Esophagus squamous epithelium (tissue), 5 donors: ENCODE data around the gene FAM234A. TPM values are rescaled to one million over a fixed set of nuclear protein-coding genes. Genes with fewer than 3 reads are reported as not detected.

Experiments
- DNase-seq: peaks from one replicate; lab custom pipeline; 2025; lab: John Stamatoyannopoulos, UW
- H3K27ac ChIP-seq, 4 donors: fragments of 200-600 bp; sonication (generic); one replicate each; pipeline ENCODE4 v1.5.1; 2016 to 2019; ENCODE audit warnings: mild to moderate bottlenecking in 1 of 4
- H3K27me3 ChIP-seq, 4 donors: fragments of 200-600 bp; sonication (generic); 1 replicate in 3 of 4; 2 replicates in 1 of 4; pipeline versions ENCODE4 v1.5.1 to v1.6.0; 2017 to 2021; ENCODE audit warnings: antibody characterized with exemption in 1 of 4
- H3K36me3 ChIP-seq, 3 donors: fragments of 200-600 bp; sonication (generic); one replicate each; pipeline ENCODE4 v1.5.1; 2016 to 2019
- H3K4me1 ChIP-seq, 3 donors: fragments of 200-600 bp; sonication (generic); one replicate each; pipeline ENCODE4 v1.5.1; 2017 to 2019
- H3K4me3 ChIP-seq, 4 donors: fragments of 200-600 bp; sonication (generic); 1 replicate in 3 of 4; 2 replicates in 1 of 4; pipeline ENCODE4 v1.5.1; 2016 to 2019; ENCODE audit warnings: mild to moderate bottlenecking in 2 of 4, moderate library complexity in 1 of 4
- H3K9me3 ChIP-seq, 3 donors: fragments of 200-600 bp; sonication (generic); one replicate each; pipeline ENCODE4 v1.5.1; 2016 to 2019
- POLR2A ChIP-seq, 4 donors: fragments of 450-650 bp; IDR thresholded peaks; one replicate each; pipeline ENCODE4 v1.6.1; 2017; ENCODE audit warnings: antibody characterized with exemption in 4 of 4, mild to moderate bottlenecking in 4 of 4, moderate library complexity in 3 of 4
- WGBS, 2 donors: methylation state at CpG; one replicate each; pipeline ENCODE4 v1.1.5; 2018; 5-methylcytosine and 5-hydroxymethylcytosine counted together
- intact Hi-C: fragments of 100-400 bp; cut with DNase I; formaldehyde crosslinking; loops from one replicate; pipeline ENCODE4 v1.15.0; 2022
- total RNA-seq, 4 donors: library from RNA; depleted of rRNA; stranded (reverse); fragments of >200 nt; gene quantifications; one replicate each; pipeline ENCODE4 v1.1.0, GENCODE V29; 2016
- TF ChIP-seq, protein P1 (sequence below), 6 experiments: fragments of 450-650 bp in 4 of 6; fragments of 200-600 bp in 2 of 6; sonication (generic) in 2 of 6; IDR thresholded peaks; one replicate each; pipeline ENCODE4 v1.5.1; 2016 to 2019; ENCODE audit warnings: antibody characterized with exemption in 6 of 6, mild to moderate bottlenecking in 4 of 6, moderate library complexity in 4 of 6
- donor health status: DM: yes; HTN: yes; CAD: no.

The FAM234A gene
- total RNA-seq, 4 donors from 2014 or later, result 16.5 to 147 (median 60.0) TPM

DNA sequence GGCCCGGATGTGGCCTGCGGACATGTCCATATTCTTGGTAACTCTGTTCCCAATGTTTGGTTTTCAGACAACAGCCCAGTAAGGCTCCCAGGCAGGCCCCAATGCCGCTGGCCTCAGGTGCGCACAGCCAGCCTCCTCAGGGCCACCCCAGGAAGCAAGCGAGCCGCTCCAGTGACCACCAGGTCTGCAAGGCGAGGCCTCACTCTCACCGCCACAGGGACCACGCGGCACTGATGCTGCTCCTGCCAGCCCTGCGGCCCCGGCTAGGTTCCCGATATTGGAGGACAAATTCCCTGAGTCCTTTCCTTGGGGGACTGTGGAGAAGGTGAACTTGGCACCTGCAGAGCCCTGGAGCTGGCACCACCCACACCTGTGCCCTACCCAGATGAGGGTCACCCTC, 67.3 kb downstream of the FAM234A start:
- intact Hi-C loops, result no loop called here
- Histone ChIP-seq H3K27ac (no peak overlapping the region), H3K36me3 (peaks cover 10 to 90% (median 11%) of the 10 kb centered on the region in 3 donors), H3K4me3 (no peak overlapping the region), H3K4me1 (peaks cover 0 to 12% (median 0%) of the 10 kb centered on the region in 3 donors), H3K27me3 (no peaks in the 10 kb centered on the region), H3K9me3 (no peaks in the 10 kb centered on the region)
- WGBS, 2 donors, result 94 to 100% methylated on average over 1 to 2 of the region's 13 CpGs
- no peak for TF ChIP-seq POLR2A (IDR thresholded peaks at IDR 0.05)
- TF ChIP-seq, protein P1, sequence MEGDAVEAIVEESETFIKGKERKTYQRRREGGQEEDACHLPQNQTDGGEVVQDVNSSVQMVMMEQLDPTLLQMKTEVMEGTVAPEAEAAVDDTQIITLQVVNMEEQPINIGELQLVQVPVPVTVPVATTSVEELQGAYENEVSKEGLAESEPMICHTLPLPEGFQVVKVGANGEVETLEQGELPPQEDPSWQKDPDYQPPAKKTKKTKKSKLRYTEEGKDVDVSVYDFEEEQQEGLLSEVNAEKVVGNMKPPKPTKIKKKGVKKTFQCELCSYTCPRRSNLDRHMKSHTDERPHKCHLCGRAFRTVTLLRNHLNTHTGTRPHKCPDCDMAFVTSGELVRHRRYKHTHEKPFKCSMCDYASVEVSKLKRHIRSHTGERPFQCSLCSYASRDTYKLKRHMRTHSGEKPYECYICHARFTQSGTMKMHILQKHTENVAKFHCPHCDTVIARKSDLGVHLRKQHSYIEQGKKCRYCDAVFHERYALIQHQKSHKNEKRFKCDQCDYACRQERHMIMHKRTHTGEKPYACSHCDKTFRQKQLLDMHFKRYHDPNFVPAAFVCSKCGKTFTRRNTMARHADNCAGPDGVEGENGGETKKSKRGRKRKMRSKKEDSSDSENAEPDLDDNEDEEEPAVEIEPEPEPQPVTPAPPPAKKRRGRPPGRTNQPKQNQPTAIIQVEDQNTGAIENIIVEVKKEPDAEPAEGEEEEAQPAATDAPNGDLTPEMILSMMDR (IDR thresholded peaks at IDR 0.05), result no peak
- no peak for DNase-seq

DNA sequence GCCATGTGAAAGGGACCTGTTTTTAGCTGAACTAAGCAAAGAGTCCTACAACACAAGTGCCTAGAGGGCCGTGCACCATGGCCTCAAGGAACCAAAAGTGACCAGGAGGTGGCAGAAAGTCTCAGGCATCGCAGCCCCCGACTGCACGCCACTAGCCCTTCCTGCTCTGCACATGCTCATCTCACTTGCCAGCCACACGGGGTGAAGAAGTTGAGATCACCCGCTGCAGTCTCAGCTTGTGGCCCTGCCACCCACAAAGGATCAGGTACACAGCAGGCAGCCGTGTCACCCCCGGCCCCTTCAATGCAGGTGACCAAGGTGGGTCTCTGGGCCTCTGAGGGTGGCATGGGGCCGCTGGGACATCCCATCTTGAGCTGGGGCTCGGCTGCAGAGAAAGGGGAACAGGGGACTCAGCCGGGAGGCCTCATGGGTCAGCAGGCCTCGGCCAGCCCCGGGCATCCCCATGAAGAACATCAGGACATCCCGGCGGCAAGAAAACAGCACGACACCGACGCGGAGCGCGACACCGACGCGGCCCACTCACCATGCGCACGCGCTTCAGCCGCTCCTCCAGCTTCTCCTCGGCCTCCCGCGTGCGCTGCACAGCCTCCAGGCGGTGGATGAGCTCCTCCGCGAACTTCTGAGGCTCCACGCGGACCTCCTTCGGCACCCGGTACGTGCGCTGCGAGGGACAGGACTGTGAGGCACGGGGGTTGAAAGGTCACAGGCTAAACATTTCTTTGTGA, 69.3 kb downstream of the FAM234A start:
- WGBS, 2 donors, result 93 to 94% methylated on average over 18 to 33 of the region's 43 CpGs
- peaks cover 0 to 12% (median 0%) of the 10 kb centered on the region in 3 donors for H3K4me1 ChIP-seq
- H3K36me3 ChIP-seq, result peaks cover 0 to 90% (median 11%) of the 10 kb centered on the region in 3 donors

DNA sequence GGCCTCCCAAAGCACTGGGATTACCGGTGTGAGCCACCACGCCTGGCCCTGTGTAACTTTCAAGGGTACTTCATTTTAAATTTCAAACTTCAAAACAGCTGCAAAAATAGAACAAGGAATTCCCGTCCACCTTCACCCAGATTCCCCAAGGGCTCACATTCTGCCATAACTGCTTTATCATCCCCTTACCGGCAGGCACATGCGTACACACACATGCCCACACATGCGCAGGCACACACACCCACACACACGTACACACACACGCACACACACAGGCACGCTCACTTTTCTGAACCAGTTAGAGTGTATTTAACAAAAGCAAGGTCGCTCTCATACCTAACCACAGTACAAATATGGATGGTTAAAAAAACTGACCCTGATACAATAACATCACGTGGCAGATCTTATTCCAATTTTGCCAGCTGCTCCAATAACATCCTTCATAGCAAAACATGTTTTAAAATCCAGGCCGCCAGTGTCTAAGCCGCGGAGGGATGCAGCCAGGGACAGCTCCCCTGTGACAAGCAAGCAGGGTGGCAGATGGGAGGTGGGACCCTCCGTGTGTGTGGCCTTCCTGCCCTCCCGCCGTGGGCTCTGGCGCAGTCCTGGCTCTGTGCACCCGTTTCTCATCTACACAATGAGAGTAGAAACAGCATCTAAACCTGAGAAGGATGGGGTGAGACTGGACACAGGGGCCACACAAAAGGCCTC, 71.5 kb downstream of the FAM234A start:
- Histone ChIP-seq H3K27ac (peak overlapping the region in 1 of 4 donors; percentile 21), H3K9me3 (no peaks in the 10 kb centered on the region), H3K27me3 (no peaks in the 10 kb centered on the region), H3K4me3 (no peak overlapping the region), H3K36me3 (peaks cover 4 to 91% (median 16%) of the 10 kb centered on the region in 3 donors), H3K4me1 (peaks cover 0 to 12% (median 0%) of the 10 kb centered on the region in 3 donors)
- TF ChIP-seq, protein P1 (IDR thresholded peaks at IDR 0.05), result no peak
- TF ChIP-seq POLR2A (IDR thresholded peaks at IDR 0.05), result no peak
- DNase-seq, result no peak
- intact Hi-C loops, result no loop called here
- 31 to 48% methylated on average over 13 to 16 of the region's 19 CpGs for WGBS, 2 donors

More for the DNA sequence above, 69.3 kb downstream of the FAM234A start:
- Histone ChIP-seq H3K4me3 (no peak overlapping the region), H3K27me3 (no peaks in the 10 kb centered on the region), H3K9me3 (no peaks in the 10 kb centered on the region), H3K27ac (no peak overlapping the region)
- no peak for DNase-seq
- TF ChIP-seq, protein P1 (IDR thresholded peaks at IDR 0.05), result no peak
- no peak for TF ChIP-seq POLR2A (IDR thresholded peaks at IDR 0.05)
- intact Hi-C loops, result no loop called here

DNA sequence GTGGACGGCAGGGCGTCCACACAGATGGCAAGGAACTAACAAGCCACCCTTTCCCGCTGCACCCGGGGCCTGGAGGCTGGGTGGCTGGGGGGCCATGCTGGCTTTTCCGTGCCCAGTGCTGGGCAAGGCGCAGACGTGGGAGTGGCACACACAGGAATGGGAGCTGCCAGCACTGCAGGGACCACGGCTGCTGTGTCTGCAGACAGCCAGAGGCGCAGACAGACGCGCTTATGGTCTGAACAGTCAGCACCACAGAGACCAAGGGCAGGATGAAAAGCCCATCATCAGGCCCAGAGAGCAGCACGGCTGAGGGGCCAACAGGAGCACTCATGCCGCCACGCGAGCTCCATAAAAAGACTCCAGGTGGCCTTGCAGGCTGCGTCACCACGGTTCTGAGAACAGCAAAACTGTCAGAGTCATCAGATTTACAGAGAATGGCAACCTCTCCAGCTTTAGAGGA, 72.3 kb downstream of the FAM234A start:
- Histone ChIP-seq H3K9me3 (no peaks in the 10 kb centered on the region), H3K4me3 (no peak overlapping the region), H3K4me1 (peaks cover 0 to 12% (median 0%) of the 10 kb centered on the region in 3 donors), H3K27ac (peak overlapping the region in 1 of 4 donors; percentile 21), H3K36me3 (peaks cover 4 to 92% (median 16%) of the 10 kb centered on the region in 3 donors), H3K27me3 (no peaks in the 10 kb centered on the region)
- intact Hi-C loops, result no loop called here
- WGBS, 2 donors, result 93 to 94% methylated on average over 8 to 10 of the region's 17 CpGs
- no peak for DNase-seq
- no peak for TF ChIP-seq POLR2A (IDR thresholded peaks at IDR 0.05)
- TF ChIP-seq, protein P1 (IDR thresholded peaks at IDR 0.05), result no peak
